ENCODE measurements around the gene SAE1.

Gene SAE1

GRCh38 chr19:47130120-47130588 is 481 bp upstream of the SAE1 start:
- no peak for DNase-seq

DNA sequence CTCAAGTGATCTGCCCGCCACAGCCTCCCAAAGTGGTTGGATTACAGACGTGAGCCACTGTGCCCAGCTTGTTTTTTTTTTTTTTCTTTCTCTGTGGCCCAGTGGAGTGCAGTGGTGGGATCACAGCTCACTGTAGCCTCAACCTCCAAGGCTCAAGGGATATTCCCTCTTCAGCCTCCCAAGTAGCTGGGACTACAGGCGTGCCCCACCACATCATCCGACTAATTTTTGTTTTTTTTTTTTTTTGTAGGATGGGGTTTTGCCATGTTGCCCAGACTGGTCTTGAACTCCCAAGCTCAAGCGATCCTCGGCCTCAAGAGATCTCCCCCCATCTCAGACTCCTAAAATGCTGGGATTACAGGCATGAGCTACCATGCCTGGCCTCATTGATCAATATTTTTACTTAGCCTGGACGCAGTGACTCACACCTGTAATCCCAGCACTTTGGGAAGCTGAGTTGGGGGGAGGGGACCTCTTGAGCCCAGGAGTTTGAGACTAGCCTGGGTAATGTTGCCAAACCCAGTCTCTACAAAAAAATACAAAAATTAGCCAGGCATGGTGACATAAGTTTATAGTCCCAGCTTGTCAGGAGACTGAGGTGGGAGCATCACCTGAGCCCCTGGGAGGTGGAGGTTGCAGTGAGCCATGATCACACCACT is 1.7 kb downstream of the SAE1 start:
- DNase-seq, result no peak

GRCh38 chr19:47133021-47133471 is 2.4 kb downstream of the SAE1 start:
- DNase-seq, result no peak

- no peak for DNase-seq
Observed at GRCh38 chr19:47134545-47134944, 3.9 kb downstream of the SAE1 start.

DNA sequence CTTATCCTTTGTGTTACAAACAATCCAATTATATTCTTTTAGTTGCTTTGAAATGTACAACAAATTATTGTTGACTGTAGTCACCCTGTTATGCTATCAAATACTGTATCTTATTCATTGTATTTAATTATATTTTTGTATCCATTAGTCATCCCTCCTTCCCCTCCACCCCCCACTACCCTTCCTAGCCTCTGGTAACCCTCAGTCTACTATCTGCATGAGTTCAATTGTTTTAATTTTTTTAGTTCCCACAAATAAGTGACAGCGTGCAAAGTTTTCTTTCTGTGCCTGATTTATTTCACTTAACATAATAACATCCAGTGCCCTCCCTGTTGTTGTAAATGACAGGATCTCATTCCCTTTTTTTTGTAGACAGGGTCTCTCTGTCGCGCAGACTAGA is 4.5 kb downstream of the SAE1 start:
- DNase-seq, result no peak

GRCh38 chr19:47141252-47141651 is 10.6 kb downstream of the SAE1 start:
- DNase-seq, result peak; percentile 67

GRCh38 chr19:47141695-47142094 is 11.1 kb downstream of the SAE1 start:
- no peak for DNase-seq

DNA sequence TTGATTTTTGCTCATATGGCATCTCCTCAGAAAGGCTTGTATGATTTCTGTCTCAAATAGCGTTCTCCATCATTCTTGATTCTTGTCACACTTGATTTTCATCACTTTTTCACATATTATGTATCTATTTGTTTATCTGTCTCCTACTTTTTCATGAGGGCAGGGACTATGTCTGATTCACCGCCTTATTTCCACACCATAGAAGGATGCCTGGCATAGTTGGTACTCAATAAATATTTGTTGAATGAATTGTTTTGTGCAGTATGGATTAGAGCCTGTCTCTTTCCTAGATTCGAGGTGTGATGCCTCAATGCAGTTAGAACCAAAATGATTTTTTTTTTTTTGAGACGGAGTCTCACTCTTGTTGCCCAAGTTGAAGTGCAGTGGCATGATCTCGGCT is 12.1 kb downstream of the SAE1 start:
- DNase-seq, result peak; percentile 33

DNA sequence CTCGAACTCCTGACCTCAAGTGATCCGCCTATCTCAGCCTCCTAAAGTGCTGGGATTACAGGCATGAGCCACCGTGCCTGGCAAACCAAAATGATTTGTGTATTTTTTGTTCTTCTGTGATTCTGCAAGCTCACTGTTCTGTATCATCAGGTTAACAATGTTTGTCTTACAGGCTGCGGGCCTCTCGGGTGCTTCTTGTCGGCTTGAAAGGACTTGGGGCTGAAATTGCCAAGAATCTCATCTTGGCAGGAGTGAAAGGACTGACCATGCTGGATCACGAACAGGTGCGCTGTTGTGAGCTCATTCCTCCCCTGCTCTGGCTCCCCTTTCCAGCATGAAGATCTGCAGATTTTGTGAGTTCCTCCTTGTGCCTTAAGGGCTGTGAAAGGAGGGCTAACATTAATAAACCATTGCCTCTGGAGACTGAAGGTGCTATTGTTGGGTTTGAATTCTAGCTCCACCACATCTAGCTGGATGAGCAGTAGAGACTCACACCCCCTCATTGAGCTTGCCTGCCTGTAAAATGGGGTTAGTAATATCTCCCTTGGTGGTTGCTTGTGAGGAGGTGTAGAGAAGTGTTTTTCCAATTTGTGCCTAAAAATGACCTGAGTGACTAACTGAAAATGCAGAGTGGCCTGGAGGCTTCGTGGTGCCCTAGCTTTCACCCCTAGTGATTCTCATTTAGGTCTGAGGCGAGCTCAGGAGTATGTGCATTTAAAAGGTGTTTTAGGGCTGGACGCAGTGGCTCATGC is 12.9 kb downstream of the SAE1 start:
- no peak for DNase-seq

GRCh38 chr19:47144630-47145029 is 14.0 kb downstream of the SAE1 start:
- DNase-seq, result no peak

DNA sequence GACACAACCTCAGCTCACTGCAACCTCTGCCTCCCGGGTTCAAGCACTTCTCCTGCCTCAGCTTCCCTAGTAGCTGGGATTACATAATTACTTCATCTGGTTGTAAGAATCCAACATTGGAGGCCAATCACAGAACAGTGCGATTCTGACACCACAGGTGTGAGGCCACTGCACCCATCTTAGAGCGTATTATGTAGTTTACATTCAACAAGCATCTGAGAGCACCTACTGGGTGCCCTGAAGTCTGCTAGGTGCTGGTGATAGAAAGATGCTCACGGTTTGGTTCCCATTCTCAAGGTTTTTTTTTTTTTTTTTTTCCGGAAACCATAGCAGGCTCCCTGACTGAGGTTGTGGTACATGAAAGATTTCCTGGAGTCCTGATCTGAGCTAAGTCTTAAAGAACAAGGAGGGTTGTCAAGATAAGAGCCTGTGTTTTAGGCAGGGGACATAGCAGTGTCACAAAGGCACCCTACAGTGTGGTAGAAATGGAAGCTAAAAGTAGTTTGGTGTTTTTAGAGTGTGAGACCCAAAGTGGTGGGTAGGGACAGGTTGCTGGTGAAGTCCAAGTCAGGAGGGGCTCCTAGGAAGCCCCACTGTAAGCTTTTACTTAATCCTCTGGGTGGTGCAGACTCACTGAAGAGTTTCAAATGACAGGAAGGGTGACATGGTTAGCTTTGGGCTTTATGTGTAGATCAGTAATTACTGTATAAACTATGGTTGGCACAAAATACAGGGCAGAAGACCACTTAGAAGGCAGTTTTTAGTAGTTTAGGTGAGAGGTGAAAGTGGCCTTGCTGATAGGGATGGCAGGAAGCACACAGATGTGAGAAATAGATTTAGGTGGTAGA is 15.2 kb downstream of the SAE1 start:
- no peak for DNase-seq

DNA sequence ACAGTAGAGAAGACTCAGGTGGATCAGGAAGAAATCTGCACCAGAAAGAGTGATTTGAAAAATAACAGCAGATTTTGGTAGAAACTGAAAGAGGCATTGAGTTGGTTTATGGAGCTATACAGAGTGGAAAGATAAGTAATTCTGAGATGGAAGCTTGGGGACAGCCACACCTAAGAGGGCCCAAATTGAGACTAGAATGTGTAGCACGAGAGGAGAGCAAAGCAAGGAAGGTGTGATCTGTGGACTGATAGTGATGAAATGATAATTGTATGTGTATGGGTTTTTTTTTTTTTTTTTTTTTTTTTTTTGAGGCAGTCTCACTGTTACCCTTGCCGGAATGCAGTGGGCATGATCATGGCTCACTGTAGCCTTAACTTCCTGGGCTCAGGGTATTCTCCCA is 16.3 kb downstream of the SAE1 start:
- DNase-seq, result no peak

DNA sequence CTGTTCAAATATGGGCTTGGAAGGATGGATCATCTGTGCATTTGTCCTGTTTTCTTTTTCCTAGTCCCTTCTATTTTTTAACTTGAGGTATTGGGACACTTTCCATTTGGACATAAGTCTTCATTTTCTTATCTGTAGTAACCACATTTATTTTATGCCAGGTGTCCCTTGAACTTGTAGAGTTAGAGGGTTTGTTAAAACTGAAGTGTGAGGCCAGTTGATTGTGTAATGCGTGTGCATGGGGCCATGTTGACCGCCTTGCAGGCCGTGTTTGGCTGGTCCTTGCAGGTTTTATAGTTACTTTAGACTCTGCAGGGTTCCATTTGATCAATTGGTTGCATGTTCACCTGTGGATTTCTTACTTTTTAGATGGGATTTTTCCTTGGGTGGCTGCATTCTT is 21.0 kb downstream of the SAE1 start:
- DNase-seq, result no peak

- DNase-seq, result no peak
Observed at GRCh38 chr19:47152205-47152604, 21.6 kb downstream of the SAE1 start.

GRCh38 chr19:47152632-47153031 is 22.0 kb downstream of the SAE1 start:
- no peak for DNase-seq

- no peak for DNase-seq
Observed at GRCh38 chr19:47153266-47153665, 22.6 kb downstream of the SAE1 start.

DNA sequence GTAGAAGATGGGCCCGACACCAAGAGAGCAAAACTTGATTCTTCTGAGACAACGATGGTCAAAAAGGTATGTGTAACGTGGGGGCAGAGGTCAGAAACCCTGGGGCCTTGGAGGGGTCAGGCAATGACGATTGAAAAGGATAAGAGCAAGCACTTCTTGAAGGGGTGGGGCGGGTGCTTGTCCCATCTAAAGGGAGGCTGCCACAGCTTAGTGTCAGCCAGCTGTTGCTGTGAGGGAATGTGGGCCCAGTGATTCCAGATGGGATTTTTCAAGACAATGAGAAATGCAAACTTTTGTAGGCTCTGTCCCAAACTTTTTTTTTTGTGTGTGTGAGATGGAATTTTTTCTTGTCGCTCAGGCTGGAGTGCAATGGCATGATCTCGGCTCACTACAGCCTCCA is 24.5 kb downstream of the SAE1 start:
- DNase-seq, result no peak

DNA sequence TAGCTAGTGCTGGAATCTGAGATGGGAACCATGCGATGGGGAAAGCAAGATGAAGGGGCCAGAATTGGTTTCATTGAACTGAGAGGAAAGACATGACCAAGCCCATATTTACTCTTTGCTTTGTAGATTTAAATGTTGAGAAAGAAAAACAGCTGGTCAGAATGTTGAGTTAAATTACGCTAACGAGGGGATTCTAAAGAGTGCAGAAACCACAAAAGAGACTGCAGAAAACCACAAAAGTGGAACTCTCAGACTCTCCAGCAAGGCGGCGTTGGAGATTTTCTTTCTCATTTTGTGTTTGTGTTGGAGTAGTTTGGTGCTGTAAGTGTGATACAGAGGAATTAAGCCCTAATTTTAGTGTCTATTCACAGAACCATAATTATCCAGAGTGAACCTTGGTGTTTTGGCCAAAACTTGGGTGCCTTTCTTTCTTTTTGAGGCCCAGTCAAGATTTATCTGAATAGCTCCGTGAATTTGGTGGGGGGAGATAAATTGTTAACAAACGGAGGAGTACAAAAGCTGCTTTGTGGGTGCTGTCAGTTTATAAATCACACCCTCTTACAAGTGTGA is 26.3 kb downstream of the SAE1 start:
- DNase-seq, result no peak

GRCh38 chr19:47157431-47158321 is 27.0 kb downstream of the SAE1 start:
- DNase-seq, result peak; percentile 84

- DNase-seq, result no peak
Observed at GRCh38 chr19:47158367-47158791, 27.7 kb downstream of the SAE1 start.

DNA sequence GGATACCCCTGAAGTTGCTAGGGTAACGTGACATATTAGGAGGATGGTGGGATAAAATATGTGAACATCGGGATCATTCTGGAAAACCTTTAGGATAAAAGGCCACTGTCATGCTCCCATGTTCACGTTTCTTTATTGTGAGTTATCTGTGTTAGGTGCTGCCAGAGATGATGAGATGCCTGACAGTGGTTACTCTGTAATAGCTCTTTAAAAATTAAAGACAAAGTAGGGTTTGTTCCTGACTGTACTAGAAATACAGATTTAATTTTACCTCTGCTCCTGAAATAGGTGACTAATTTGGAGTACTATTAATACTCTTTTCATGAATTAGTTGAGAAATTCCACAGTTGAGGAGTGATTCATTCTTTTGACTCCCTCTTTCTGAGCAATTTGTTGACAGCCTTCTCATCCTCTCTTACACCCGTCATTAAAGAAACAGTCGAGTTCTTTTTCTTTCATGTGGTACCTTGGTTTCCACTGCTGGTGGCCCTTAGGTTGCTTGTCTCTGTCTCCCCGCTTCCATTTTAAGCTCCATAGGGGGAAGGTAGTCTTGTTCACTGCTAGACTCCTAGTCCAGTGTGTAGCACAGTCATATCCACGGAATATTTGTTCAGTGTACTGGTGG is 28.4 kb downstream of the SAE1 start:
- DNase-seq, result peak; percentile 70
